Retinal pigment epithelial cell (primary cell): ENCODE data around the gene PRDM8.

ENCODE experiments used
- DNase-seq: peaks from one replicate; pipeline ENCODE4 v3.0.0-alpha.2; 2010; ENCODE audit warnings: low read depth
- H3K4me3 ChIP-seq: 2 replicates; pipeline ENCODE4 v1.5.1; 2011; ENCODE audit warnings: mild to moderate bottlenecking, low read length, control low read depth, moderate library complexity
- CTCF ChIP-seq: conservative IDR thresholded peaks from 2 replicates; pipeline ENCODE4 v1.5.1; 2011; ENCODE audit warnings: low read depth, low read length, control low read depth, inconsistent platforms

PRDM8 gene

GRCh38 chr4:80226094-80226493 lies 28.8 kb downstream of the PRDM8 start:
- H3K4me3 ChIP-seq, result no peak overlapping the region
- DNase-seq, result no peak
- no peak for TF ChIP-seq CTCF

GRCh38 chr4:80228460-80228859 lies 31.2 kb downstream of the PRDM8 start:
- H3K4me3 ChIP-seq, result no peak overlapping the region
- no peak for TF ChIP-seq CTCF
- DNase-seq, result no peak

- no peak overlapping the region for H3K4me3 ChIP-seq
- DNase-seq, result no peak
- TF ChIP-seq CTCF, result no peak
Measured at GRCh38 chr4:80229128-80229527, 31.8 kb downstream of the PRDM8 start.

GRCh38 chr4:80229590-80229989 lies 32.3 kb downstream of the PRDM8 start:
- no peak overlapping the region for H3K4me3 ChIP-seq
- no peak for TF ChIP-seq CTCF
- no peak for DNase-seq

GRCh38 chr4:80231180-80231579 lies 33.9 kb downstream of the PRDM8 start:
- no peak for DNase-seq
- TF ChIP-seq CTCF, result no peak
- H3K4me3 ChIP-seq, result no peak overlapping the region

GRCh38 chr4:80232707-80233370 lies 35.5 kb downstream of the PRDM8 start:
- no peak for TF ChIP-seq CTCF
- DNase-seq, result no peak
- no peak overlapping the region for H3K4me3 ChIP-seq

GRCh38 chr4:80233390-80233789 lies 36.1 kb downstream of the PRDM8 start:
- no peak overlapping the region for H3K4me3 ChIP-seq
- no peak for DNase-seq
- no peak for TF ChIP-seq CTCF
